WTC11 (cell line): ENCODE data around the gene SMOC2. TPM values are rescaled to one million over a fixed set of nuclear protein-coding genes. Genes with fewer than 3 reads are reported as not detected.

Experiments
- ATAC-seq: fragments of 200-7000 bp; cut with Tn5 transposase; 2 replicates; pipeline ENCODE4 v1.10.0; 2021; ENCODE audit warnings: mild to moderate bottlenecking, moderate library complexity
- CTCF ChIA-PET: fragments of 300-600 bp; sonication (Branson Sonifier 250); formaldehyde crosslinking; loops from one replicate; lab custom pipeline; 2021; ENCODE audit warnings: antibody characterized with exemption; lab: Charles Lee
- POLR2A ChIA-PET: fragments of 350-600 bp; sonication (Branson Sonifier 250); formaldehyde crosslinking; loops from one replicate; lab custom pipeline; 2021; ENCODE audit warnings: antibody characterized with exemption; lab: Charles Lee
- DNase-seq: peaks from one replicate; pipeline ENCODE4 v3.0.0; 2021; ENCODE audit warnings: low spot score
- H3K27ac Mint-ChIP-seq: 2 replicates; pipeline ENCODE4 v1.8.0; 2021; ENCODE audit warnings: mixed read lengths
- H3K27me3 Mint-ChIP-seq: 2 replicates; pipeline ENCODE4 v1.8.0; 2021; ENCODE audit warnings: low read depth, mild to moderate bottlenecking, moderate library complexity, mixed read lengths
- H3K36me3 Mint-ChIP-seq: 2 replicates; pipeline ENCODE4 v1.8.0; 2021; ENCODE audit warnings: mixed read lengths
- H3K4me1 Mint-ChIP-seq: 2 replicates; pipeline ENCODE4 v1.8.0; 2022; ENCODE audit warnings: mixed read lengths
- H3K4me3 Mint-ChIP-seq: 2 replicates; pipeline ENCODE4 v1.8.0; 2021; ENCODE audit warnings: mild to moderate bottlenecking, moderate library complexity, mixed read lengths
- H3K9me3 Mint-ChIP-seq: 2 replicates; pipeline ENCODE4 v1.8.0; 2021; ENCODE audit warnings: mixed read lengths
- FOXJ3 ChIP-seq: sonication (generic); formaldehyde crosslinking; IDR thresholded peaks from 2 replicates; pipeline ENCODE4 v1.9.0; 2021; ENCODE audit warnings: missing genetic modification reagents, mild to moderate bottlenecking, borderline replicate concordance
- GABPB1 ChIP-seq: sonication (generic); formaldehyde crosslinking; IDR thresholded peaks from 2 replicates; pipeline ENCODE4 v1.8.1; 2023; ENCODE audit warnings: mild to moderate bottlenecking, missing genetic modification reagents
- GRHL2 ChIP-seq: fragments of 250-450 bp; sonication (Bioruptor Pico); IDR thresholded peaks from 2 replicates; pipeline ENCODE4 v1.8.0; 2022; ENCODE audit warnings: mild to moderate bottlenecking, moderate library complexity; ENCODE audit not compliant: insufficient replicate concordance, severe bottlenecking
- IRF2 ChIP-seq: sonication (generic); formaldehyde crosslinking; IDR thresholded peaks from 2 replicates; pipeline ENCODE4 v1.8.0; 2022; ENCODE audit warnings: low read depth, missing genetic modification reagents, borderline replicate concordance
- JAZF1 ChIP-seq: fragments of 250-450 bp; sonication (Bioruptor Pico); IDR thresholded peaks from 2 replicates; pipeline ENCODE4 v1.9.0; 2021; ENCODE audit warnings: moderate library complexity, mild to moderate bottlenecking, inconsistent platforms
- NFATC4 ChIP-seq: fragments of 250-450 bp; sonication (Bioruptor Pico); IDR thresholded peaks from 2 replicates; pipeline ENCODE4 v1.9.0; 2021; ENCODE audit warnings: mild to moderate bottlenecking
- NFE2L1 ChIP-seq: sonication (generic); formaldehyde crosslinking; IDR thresholded peaks from 2 replicates; pipeline ENCODE4 v1.8.1; 2023; ENCODE audit warnings: missing genetic modification reagents
- RELA ChIP-seq: sonication (generic); formaldehyde crosslinking; IDR thresholded peaks from 2 replicates; pipeline ENCODE4 v1.8.1; 2022; ENCODE audit warnings: missing genetic modification reagents, mild to moderate bottlenecking, borderline replicate concordance
- SMAD3 ChIP-seq: sonication (generic); formaldehyde crosslinking; IDR thresholded peaks from 2 replicates; pipeline ENCODE4 v1.8.0; 2022; ENCODE audit warnings: missing genetic modification reagents, mild to moderate bottlenecking, borderline replicate concordance
- TCF7 ChIP-seq: sonication (generic); formaldehyde crosslinking; IDR thresholded peaks from 2 replicates; pipeline ENCODE4 v1.8.0; 2022; ENCODE audit warnings: mild to moderate bottlenecking, low read depth, missing genetic modification reagents, moderate library complexity
- ZNF121 ChIP-seq: sonication (generic); formaldehyde crosslinking; IDR thresholded peaks from 2 replicates; pipeline ENCODE4 v1.8.0; 2023; ENCODE audit warnings: missing genetic modification reagents
- ZNF232 ChIP-seq: sonication (generic); formaldehyde crosslinking; IDR thresholded peaks from 2 replicates; pipeline ENCODE4 v1.8.0; 2022; ENCODE audit warnings: mild to moderate bottlenecking, missing genetic modification reagents
- ZNF423 ChIP-seq: fragments of 250-450 bp; sonication (Bioruptor Pico); IDR thresholded peaks from 2 replicates; pipeline ENCODE4 v2.1.2; 2022; ENCODE audit warnings: mild to moderate bottlenecking, moderate library complexity
- total RNA-seq: library from RNA; stranded (reverse); gene quantifications from 3 replicates; pipeline ENCODE4 v1.2.3, GENCODE V29; 2021
- TF ChIP-seq, protein P1 (sequence below): fragments of 200-600 bp; IDR thresholded peaks from 2 replicates; pipeline ENCODE4 v1.8.0; 2022; ENCODE audit warnings: antibody characterized with exemption
- TF ChIP-seq, protein P2 (sequence below): sonication (generic); formaldehyde crosslinking; IDR thresholded peaks from 2 replicates; pipeline ENCODE4 v1.8.0; 2022; ENCODE audit warnings: missing genetic modification reagents
- TF ChIP-seq, protein P3 (sequence below): sonication (generic); formaldehyde crosslinking; IDR thresholded peaks from 2 replicates; pipeline ENCODE4 v1.8.1; 2022; ENCODE audit warnings: low read depth, mild to moderate bottlenecking, moderate library complexity, missing genetic modification reagents, borderline replicate concordance
- TF ChIP-seq, protein P4 (sequence below): sonication (generic); formaldehyde crosslinking; IDR thresholded peaks from 2 replicates; pipeline ENCODE4 v1.8.1; 2022; ENCODE audit warnings: mild to moderate bottlenecking, missing genetic modification reagents, moderate library complexity, borderline replicate concordance
- TF ChIP-seq, protein P5 (sequence below): sonication (generic); formaldehyde crosslinking; IDR thresholded peaks from 2 replicates; pipeline ENCODE4 v1.8.0; 2023; ENCODE audit warnings: mild to moderate bottlenecking, missing genetic modification reagents
- TF ChIP-seq, protein P6 (sequence below): fragments of 250-450 bp; sonication (Bioruptor Pico); conservative IDR thresholded peaks from 2 replicates; pipeline ENCODE4 v1.9.0; 2021; ENCODE audit warnings: mild to moderate bottlenecking

Gene SMOC2
- total RNA-seq, 1 experiment from 2014 or later = 3.9 TPM

DNA sequence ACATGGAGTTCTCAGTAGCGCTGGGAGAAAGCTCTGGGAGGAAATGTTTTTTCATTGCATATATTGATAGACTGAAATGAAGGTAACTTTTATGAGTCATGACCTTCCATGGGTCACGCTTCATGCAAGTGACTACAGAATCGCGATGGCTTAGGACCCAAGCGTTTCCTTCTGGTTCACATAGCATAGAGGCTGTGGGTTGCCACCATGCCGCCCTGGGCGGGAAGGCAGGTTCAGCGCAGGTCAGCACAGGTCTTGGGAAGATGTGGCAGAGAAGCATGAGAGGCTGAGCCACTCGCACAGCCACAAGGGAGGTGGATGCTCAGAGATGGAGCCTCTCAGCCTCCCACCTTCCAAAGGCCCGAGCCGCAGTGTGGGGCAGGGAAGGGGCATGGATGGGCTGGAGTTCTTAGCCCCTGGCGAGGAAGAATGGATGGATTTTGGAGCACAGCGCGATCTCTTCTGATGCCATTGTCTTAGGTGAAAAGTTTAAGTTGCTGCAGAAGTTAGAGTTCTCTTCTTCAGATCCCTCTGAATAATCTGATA lies 219.5 kb downstream of the SMOC2 start (continued):
- TF ChIP-seq IRF2 (no peak), ZNF232 (CRISPR knock-in tag) (no peak), ZNF423 (CRISPR knock-in tag) (no peak), RELA (CRISPR knock-in tag) (no peak), NFATC4 (no peak)
- TF ChIP-seq, protein P1, sequence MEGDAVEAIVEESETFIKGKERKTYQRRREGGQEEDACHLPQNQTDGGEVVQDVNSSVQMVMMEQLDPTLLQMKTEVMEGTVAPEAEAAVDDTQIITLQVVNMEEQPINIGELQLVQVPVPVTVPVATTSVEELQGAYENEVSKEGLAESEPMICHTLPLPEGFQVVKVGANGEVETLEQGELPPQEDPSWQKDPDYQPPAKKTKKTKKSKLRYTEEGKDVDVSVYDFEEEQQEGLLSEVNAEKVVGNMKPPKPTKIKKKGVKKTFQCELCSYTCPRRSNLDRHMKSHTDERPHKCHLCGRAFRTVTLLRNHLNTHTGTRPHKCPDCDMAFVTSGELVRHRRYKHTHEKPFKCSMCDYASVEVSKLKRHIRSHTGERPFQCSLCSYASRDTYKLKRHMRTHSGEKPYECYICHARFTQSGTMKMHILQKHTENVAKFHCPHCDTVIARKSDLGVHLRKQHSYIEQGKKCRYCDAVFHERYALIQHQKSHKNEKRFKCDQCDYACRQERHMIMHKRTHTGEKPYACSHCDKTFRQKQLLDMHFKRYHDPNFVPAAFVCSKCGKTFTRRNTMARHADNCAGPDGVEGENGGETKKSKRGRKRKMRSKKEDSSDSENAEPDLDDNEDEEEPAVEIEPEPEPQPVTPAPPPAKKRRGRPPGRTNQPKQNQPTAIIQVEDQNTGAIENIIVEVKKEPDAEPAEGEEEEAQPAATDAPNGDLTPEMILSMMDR = no peak
- TF ChIP-seq, protein P2, sequence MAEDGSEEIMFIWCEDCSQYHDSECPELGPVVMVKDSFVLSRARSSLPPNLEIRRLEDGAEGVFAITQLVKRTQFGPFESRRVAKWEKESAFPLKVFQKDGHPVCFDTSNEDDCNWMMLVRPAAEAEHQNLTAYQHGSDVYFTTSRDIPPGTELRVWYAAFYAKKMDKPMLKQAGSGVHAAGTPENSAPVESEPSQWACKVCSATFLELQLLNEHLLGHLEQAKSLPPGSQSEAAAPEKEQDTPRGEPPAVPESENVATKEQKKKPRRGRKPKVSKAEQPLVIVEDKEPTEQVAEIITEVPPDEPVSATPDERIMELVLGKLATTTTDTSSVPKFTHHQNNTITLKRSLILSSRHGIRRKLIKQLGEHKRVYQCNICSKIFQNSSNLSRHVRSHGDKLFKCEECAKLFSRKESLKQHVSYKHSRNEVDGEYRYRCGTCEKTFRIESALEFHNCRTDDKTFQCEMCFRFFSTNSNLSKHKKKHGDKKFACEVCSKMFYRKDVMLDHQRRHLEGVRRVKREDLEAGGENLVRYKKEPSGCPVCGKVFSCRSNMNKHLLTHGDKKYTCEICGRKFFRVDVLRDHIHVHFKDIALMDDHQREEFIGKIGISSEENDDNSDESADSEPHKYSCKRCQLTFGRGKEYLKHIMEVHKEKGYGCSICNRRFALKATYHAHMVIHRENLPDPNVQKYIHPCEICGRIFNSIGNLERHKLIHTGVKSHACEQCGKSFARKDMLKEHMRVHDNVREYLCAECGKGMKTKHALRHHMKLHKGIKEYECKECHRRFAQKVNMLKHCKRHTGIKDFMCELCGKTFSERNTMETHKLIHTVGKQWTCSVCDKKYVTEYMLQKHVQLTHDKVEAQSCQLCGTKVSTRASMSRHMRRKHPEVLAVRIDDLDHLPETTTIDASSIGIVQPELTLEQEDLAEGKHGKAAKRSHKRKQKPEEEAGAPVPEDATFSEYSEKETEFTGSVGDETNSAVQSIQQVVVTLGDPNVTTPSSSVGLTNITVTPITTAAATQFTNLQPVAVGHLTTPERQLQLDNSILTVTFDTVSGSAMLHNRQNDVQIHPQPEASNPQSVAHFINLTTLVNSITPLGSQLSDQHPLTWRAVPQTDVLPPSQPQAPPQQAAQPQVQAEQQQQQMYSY (CRISPR knock-in tag) = no peak
- TF ChIP-seq, all 79 proteins: peak for 0

DNA sequence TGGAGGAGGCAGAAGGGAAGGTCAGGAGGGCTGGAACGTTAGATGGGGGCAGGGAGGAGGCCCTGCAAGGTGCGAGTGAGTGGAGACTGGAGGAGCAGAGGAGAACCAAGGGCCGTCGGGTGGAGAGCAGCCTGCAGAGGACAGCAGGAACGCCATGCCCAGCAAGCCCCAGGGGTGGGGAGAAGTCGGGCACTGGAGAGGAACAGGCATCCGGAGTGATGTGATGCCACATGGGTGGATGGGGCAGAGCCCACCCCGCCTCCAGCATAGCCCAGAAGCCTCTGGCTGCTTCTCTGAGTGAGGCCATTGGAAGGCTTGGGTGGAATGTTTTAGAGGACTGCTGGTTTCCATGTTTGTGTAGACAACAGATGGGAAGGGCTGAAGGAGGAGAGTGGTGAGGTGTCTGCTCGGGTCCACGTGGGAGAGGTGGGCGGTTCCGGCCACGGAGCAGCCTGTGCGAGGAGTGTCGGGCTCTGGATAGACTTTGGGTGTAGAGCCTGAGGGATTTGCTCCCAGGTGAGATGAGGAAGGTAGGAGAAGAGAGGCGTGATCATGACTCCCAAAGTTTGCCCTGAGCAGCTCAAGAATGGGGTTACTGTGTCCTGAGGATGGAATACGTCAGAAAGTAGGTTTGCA lies 221.4 kb downstream of the SMOC2 start:
- Mint-ChIP-seq H3K36me3 (peaks cover 12% of the 10 kb centered on the region), H3K4me1 (peaks cover 34% of the 10 kb centered on the region)
- CTCF ChIA-PET = interaction anchor here (1.5 kb wide), 1 partner anchor 293 kb away, joined by 4 read pairs; no protein-coding TSS in a partner anchor

More for the DNA sequence above, 221.4 kb downstream of the SMOC2 start:
- no peak overlapping the region for H3K4me3 Mint-ChIP-seq
- H3K27me3 Mint-ChIP-seq = no peaks in the 10 kb centered on the region; the same call in 1 of the 2 replicates
- H3K9me3 Mint-ChIP-seq = peaks cover 32% of the 10 kb centered on the region
- no peak for DNase-seq
- no peak for ATAC-seq
- no peak overlapping the region for H3K27ac Mint-ChIP-seq
- POLR2A ChIA-PET = no interaction called here
- TF ChIP-seq ZNF121 (CRISPR knock-in tag) (no peak), GABPB1 (no peak), NFE2L1 (CRISPR knock-in tag) (no peak), JAZF1 (CRISPR knock-in tag) (no peak), GRHL2 (CRISPR knock-in tag) (no peak), FOXJ3 (no peak), TCF7 (CRISPR knock-in tag) (no peak), SMAD3 (no peak)
- TF ChIP-seq, protein P3, sequence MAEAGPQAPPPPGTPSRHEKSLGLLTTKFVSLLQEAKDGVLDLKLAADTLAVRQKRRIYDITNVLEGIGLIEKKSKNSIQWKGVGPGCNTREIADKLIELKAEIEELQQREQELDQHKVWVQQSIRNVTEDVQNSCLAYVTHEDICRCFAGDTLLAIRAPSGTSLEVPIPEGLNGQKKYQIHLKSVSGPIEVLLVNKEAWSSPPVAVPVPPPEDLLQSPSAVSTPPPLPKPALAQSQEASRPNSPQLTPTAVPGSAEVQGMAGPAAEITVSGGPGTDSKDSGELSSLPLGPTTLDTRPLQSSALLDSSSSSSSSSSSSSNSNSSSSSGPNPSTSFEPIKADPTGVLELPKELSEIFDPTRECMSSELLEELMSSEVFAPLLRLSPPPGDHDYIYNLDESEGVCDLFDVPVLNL (CRISPR knock-in tag) = no peak
- TF ChIP-seq, protein P4, sequence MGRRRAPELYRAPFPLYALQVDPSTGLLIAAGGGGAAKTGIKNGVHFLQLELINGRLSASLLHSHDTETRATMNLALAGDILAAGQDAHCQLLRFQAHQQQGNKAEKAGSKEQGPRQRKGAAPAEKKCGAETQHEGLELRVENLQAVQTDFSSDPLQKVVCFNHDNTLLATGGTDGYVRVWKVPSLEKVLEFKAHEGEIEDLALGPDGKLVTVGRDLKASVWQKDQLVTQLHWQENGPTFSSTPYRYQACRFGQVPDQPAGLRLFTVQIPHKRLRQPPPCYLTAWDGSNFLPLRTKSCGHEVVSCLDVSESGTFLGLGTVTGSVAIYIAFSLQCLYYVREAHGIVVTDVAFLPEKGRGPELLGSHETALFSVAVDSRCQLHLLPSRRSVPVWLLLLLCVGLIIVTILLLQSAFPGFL (CRISPR knock-in tag) = no peak
- TF ChIP-seq, protein P5, sequence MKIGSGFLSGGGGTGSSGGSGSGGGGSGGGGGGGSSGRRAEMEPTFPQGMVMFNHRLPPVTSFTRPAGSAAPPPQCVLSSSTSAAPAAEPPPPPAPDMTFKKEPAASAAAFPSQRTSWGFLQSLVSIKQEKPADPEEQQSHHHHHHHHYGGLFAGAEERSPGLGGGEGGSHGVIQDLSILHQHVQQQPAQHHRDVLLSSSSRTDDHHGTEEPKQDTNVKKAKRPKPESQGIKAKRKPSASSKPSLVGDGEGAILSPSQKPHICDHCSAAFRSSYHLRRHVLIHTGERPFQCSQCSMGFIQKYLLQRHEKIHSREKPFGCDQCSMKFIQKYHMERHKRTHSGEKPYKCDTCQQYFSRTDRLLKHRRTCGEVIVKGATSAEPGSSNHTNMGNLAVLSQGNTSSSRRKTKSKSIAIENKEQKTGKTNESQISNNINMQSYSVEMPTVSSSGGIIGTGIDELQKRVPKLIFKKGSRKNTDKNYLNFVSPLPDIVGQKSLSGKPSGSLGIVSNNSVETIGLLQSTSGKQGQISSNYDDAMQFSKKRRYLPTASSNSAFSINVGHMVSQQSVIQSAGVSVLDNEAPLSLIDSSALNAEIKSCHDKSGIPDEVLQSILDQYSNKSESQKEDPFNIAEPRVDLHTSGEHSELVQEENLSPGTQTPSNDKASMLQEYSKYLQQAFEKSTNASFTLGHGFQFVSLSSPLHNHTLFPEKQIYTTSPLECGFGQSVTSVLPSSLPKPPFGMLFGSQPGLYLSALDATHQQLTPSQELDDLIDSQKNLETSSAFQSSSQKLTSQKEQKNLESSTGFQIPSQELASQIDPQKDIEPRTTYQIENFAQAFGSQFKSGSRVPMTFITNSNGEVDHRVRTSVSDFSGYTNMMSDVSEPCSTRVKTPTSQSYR (CRISPR knock-in tag) = no peak
- TF ChIP-seq, protein P6, sequence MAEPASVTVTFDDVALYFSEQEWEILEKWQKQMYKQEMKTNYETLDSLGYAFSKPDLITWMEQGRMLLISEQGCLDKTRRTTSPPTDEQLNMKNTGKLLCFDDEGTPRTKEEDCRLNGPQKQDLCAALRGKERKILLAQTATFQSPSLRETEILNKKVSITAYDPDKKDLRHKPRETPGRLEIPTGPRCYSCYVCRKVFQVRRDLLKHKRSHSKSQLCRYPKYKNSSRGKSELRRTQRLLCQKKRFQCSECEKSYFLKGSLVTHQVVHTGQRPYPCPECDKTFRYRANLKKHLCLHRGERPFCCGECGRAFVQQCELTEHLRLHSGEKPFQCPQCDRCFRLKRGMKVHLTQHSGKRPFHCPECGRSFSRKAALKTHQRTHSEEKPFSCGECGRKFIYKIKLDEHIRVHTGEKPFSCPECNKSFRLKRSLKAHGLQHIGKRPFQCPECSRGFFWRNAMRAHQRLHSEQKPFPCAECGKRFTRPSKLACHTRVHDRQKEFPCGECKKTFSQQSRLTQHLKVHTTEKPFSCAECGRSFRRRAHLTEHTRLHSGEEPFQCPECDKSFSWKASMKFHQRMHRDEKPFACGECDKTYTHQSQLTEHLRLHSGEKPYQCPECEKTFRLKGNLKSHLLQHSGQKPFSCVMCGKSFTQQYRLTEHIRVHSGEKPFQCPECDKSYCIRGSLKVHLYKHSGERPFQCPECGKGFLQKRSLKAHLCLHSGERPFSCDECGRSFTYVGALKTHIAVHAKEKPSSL (CRISPR knock-in tag) = no peak
